HEK293T (cell line): ENCODE data around the gene WSB2.

Source experiments
- CTBP1 ChIP-seq: fragments of 450-650 bp; IDR thresholded peaks from 2 replicates; pipeline ENCODE4 v1.6.1; 2016; ENCODE audit warnings: borderline replicate concordance
- HDGF ChIP-seq: fragments of 450-650 bp; IDR thresholded peaks from 2 replicates; pipeline ENCODE4 v1.6.1; 2017; ENCODE audit warnings: antibody characterized with exemption, borderline replicate concordance
- SP1 ChIP-seq: fragments of 450-650 bp; IDR thresholded peaks from 2 replicates; pipeline ENCODE4 v1.6.1; 2017

DNA sequence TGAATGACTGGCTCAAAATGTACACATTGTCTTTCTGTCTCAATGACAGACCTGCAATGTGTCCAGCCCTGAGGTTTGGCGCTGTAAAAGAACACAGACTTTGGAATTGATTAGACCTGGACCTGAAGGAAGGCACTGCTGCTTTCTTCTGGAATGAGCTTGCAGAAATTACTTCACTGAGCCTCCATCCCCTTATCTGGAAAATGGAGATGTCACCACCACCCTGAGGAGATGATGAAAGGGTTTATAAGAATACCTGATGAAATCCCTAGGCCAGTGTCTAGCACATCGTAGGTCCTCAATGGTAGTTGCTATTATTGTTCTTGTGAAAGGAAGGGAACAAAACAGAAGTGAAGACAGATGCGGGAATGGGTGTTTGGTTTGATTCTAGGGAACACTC, 9.7 kb upstream of the WSB2 start:
- TF ChIP-seq CTBP1: no peak
- TF ChIP-seq HDGF: no peak
- no peak for TF ChIP-seq SP1
